GM19025 (cell line): ENCODE measurements around the gene IL17RC.

Experiments used
- ATAC-seq: cut with Tn5 transposase; IDR thresholded peaks from one replicate; pipeline ENCODE4 v1.9.1; 2021; ENCODE audit warnings: mild to moderate bottlenecking, low read depth, moderate library complexity; ENCODE audit not compliant: unreplicated experiment

Gene IL17RC

DNA sequence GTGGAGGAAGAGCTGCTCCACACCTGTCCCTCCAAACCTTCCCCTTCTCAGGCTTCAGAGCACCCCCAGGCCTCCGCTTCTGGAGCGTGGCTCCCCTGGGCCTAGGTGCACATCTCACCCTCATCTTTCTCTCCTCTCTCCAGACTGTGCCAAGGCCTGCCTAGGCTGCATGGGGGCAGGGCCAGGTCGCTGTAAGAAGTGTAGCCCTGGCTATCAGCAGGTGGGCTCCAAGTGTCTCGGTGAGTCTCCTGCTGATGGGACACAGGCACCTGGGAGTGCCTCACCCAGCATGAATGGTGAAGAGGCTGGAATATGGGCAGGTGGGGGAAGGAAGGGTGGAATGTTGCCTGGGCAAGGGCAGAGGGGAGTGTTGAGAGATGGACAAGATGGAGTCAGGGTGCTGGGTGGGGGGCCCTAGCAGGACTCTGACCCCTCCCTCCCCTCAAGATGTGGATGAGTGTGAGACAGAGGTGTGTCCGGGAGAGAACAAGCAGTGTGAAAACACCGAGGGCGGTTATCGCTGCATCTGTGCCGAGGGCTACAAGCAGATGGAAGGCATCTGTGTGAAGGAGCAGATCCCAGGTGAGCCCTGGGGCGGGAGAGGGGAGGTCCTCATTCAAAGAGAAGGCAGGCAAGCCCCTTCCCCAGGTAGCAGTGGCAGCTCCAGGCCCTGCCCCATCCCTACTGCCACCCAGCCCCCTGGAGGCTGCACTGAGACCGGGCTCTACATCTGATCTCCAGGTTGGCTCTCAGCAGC, 26.2 kb downstream of the IL17RC start:
- ATAC-seq: no peak

DNA sequence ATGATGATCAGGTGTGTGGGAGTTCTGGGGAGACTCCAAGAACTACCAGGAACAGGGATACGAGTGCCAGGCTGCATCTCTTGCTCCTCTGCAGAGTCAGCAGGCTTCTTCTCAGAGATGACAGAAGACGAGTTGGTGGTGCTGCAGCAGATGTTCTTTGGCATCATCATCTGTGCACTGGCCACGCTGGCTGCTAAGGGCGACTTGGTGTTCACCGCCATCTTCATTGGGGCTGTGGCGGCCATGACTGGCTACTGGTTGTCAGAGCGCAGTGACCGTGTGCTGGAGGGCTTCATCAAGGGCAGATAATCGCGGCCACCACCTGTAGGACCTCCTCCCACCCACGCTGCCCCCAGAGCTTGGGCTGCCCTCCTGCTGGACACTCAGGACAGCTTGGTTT, 27.4 kb downstream of the IL17RC start:
- no peak for ATAC-seq

- ATAC-seq: no peak
These were observed 28.5 kb downstream of the IL17RC start for GRCh38 chr3:9945358-9945757.

DNA sequence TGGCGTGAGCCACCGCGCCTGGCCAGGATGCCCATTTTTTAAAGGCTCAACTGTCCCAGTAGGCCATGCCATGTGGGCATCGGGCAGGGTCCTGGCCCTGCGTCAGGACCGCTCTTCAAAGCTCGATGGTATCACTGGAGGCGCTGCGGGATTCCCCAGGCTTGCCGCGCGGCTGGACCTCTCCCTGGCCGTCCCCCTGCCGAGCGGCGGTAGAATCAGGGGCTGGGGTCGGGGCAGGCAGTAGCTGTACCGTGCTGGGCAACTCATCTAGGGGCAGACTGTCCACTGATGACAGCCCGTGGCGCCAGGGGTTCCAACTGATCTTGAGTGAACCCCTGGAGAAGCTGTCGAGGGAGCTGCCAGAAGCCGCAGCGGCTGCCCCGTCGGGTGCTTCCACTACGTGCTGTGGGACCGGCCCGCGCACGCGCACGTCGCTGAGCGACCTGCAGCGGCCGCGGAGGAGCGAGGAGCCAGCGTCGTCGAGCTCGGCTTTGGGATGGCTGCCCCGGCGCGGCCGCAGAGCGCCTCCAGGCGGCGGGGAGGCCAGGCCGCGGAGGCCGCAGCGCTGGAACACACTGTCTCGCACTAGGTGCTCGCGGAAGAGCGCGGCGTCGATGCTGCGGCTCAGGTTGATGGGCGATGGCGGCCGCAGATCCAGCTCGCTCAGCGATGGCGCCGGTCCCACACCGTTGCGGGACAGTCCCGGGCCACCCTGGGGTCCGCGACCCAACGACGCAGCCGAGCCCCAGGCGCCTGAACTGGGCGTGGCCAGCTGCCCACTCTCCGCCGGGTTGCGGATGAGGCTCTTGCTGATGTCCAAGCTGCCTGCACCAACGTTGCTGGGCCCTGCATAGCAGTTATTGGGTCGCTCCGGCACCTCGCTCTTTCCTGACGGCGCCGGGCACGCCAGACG, 29.5 kb downstream of the IL17RC start:
- peak; percentile 56 for ATAC-seq

DNA sequence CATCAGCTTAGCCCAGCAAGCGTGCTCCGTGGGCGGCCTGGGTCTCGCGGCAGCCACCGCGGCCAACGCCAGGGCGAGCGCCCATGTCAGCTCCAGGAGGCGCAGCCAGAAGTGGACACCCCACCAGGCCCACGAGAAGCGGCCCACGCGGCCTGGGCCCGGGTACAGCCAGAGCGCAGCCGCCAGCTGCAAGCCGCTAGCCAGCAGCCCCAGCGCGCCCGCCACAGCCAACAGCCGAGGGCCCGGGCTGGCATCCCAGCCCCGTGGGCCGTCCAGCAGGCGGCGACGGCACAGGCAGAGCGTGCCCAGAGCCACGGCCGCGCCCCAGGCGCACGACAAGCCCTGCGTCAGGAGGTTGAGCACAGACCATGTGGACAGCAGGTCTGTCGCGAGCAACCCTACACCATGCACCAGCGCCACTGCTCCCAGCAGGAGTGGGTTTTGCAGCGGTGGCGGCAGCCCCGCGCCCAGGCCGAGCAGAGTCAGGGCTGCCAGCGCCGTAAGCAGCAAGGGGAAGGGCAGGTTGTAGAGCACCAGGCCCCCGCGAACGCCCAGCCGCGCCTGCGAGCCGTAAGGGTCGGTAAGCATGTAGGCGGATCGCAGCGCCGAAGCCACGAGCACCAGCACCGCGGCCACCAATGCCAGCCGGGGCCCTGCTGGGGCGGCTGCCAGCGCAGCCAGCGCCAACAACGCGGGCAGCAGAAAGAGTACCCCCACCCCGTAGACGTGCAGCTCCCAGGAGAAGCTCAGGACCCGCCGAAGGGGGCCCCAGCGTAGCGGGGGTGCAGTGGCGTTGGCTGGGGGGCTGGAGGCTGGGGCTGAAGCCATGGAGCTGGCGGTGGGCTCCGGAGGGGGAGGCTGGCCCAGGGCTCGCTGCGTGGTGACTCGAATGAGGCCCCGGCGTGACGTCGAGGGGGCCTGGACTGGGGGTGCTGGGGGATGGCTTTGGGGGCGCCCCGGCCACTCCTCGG, 30.4 kb downstream of the IL17RC start:
- ATAC-seq: no peak

GRCh38 chr3:9948586-9948985, 31.7 kb downstream of the IL17RC start:
- ATAC-seq: no peak

- no peak for ATAC-seq
These were observed 32.2 kb downstream of the IL17RC start for GRCh38 chr3:9949115-9949514.

DNA sequence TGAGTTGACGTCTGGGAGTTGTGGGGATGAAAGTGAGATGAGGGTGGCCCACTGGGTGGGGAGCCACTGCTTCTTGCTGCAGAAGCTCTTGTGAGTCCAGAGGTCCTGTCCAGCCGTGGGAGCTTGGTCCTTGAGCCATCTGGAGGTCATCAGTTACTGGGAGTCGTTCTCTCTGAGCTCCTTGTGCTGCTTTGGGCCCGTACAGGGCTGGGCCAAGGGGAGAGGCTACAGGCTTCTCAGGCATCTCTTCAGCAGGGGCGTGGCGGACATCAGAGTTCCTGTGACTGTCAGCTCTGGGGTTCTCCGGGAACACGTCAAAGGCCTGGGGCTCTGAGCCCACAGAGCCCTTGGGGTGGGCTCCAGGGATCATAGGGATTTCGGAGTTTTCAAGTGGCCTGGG, 32.7 kb downstream of the IL17RC start:
- ATAC-seq: no peak

GRCh38 chr3:9951126-9951525, 34.2 kb downstream of the IL17RC start:
- ATAC-seq: peak; percentile 43

DNA sequence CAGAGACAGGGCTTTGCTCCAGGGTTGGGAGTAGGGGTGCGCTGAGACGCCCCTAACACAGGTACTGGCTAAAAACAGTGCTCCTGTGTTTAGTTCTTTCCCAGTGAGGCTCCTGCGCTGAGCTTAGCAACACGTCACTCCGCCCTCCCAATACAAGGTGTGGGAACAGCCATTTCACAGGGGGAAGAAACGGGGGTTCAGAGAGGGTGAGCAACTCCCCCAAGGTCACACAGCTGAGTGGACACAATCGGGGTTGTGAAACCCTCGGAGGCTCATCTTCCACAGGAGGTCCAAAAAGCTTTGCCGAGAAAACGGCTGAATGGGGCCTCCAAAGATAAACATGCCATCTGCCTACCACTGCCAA, 34.7 kb downstream of the IL17RC start:
- ATAC-seq: peak; percentile 4

GRCh38 chr3:9951962-9952805, 35.3 kb downstream of the IL17RC start, which contains the start of gene PRRT3:
Gene PRRT3, minus strand, starts transcription at chr3:9952408. Its CDS starts 2,293 bp downstream, at chr3:9950115.
- peak; percentile 63 for ATAC-seq

DNA sequence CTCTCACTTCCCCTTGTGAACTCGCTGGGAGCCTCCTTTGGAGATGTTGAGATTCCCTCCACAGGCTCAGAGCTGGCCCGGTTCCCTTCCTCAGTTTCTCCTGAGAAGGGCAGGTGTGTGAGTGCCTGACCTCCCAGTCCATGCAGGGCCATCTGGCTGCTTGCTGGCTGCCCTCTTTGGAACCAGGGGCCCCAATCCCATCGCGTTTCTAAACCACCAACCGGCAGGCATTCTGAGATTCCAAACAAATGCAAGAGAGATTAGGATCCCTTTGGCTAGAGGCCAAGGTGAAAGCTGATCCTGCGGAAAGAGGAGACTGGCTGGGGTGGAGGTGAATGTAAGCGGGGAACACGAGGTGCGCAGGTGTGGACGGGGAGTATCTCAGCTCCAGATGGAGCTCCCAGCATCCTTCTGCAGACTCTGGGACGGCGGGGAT, 38.2 kb downstream of the IL17RC start:
- no peak for ATAC-seq

DNA sequence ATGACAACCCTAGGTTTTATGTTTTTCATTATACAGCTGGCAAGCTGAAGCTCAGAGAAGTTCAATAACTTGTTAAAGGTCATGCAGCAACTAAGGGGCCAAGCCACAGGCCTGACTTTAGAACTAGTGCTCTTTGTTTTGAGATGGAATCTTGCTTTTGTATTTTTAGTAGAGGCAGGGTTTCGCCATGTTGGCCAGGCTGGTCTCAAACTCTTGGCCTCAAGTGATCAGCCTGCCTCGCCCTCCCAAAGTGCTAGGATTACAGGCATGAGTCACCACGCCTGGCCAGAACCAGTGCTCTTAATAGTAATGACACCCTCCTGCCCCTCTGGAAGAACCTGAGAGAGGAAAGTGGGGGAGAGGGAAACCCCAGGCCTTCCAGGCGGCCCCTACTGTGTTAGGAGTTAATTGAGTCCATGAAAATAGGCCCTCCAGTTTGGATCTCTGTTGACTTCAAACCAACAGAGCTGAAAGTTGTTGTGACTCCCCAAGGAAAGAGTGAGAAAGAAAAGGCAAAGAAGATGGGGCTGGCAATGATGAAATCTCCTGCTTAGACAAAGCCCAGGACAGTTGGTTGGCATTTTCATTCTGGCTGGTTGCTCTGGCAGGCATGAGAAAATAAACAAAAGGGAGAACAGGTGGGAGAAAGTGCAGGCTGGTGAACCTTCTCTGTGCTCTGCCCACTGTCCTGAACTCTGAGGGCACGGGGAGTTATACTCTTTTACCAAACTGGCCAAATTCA, 38.9 kb downstream of the IL17RC start:
- no peak for ATAC-seq

DNA sequence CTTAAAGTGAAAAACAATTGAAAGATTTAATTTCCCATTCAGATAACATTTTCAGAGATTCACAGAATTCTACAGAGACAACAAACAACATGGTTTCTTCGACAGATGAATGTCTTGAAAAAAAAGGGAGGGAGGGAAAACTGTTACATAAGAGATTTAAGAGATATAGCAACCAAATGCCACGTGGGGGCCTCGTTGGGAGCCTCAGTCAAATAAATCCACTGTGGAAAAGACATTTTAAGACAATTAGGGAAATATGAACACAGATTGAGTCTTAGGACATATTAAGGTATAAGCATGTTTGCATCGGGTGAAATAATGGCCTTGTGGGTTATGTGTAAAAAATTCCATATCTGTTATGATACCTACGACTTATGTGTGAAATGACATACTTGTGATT, 40.3 kb downstream of the IL17RC start:
- ATAC-seq: no peak

DNA sequence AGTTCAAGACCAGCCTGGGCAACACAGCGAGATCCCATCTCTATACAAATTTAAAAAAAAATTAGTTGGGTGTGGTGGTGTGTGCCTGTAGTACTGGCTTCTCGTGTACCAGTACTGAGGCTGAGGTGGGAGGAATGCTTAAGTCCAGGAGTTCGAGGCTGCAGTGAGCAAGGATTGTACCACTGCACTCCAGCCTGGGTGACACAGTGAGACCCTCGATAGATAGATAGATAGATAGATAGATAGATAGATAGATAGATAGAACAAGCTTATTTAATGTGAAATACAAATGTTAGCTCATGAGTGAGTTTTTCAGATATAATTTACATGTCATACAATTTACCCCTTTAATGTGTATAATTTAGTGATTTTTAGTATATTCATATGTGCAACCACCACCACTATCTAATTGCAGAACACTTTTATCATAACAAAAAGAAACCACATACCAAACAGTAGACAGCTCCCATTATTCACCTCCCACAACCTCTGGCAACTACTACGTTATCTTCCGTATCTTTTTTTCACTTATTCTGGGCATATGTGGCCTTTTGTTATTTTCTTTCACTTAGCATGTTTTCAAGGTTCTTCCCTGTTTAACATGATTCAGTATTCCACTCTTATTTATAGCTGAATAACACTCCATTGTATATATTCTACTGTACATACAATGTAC, 48.4 kb downstream of the IL17RC start:
- ATAC-seq: no peak

DNA sequence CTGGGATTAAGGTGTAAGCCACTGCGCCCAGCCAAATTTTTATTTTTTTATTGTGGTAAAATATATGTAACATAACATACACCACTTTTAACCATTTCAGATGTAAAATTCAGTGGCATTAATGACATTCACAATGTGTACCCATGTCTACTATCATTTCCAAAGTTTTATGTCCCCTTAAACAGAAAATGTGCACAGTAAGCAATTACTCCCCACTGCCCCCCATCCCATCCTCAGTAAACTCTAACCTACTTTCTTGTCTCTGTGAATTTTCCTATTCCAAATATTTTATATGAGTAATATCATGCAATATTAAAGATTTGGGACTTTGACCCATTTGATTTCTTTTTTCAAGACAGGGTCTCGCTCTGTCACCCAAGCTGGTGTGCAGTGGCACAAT, 49.9 kb downstream of the IL17RC start:
- no peak for ATAC-seq

- ATAC-seq: no peak
These were observed 52.7 kb downstream of the IL17RC start for GRCh38 chr3:9969632-9970019.

DNA sequence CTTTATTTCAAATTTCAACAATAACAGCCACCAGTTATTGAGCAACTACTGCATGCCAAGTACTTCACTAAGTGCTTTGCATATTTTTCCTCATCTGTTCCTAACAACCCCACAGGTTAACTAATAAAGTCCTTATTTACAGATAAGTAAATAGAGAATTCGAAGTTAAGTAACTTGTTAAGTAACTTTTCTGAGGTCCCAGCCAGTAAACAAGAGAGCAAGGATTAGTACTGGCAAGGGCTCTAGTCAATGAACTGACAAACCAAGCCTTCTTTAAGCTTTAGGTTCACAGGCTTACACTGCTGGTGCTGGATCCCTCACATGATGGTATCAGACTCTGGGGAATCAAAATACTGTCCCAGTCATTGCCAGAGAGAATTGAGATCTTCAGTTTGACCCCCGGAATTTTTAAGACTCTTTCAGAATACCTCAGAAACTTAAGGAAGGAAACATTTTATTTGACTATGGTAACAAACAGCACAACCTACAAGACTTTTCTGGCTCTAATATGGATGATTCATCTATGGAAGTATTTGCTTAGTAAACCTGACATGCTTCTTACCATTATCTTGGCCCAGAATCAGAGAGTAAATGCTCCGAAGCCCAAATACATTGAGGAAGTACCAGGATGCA, 53.2 kb downstream of the IL17RC start:
- ATAC-seq: no peak
